IPS-18a (cell line): Measurements from ENCODE around the gene MYL11.
"Not testable (repeated sequence)": the region's sequence is repeated elsewhere in the genome, so short reads cannot be mapped to it uniquely, and the experiment has no call there.

Experiments
- H3K27ac ChIP-seq: one replicate; pipeline ENCODE4 v1.5.1; 2013; ENCODE audit warnings: low read length
- H3K27me3 ChIP-seq: one replicate; pipeline ENCODE4 v1.6.1; 2013; ENCODE audit warnings: mild to moderate bottlenecking, low read length; ENCODE audit not compliant: control insufficient read depth, insufficient read depth
- H3K36me3 ChIP-seq: one replicate; pipeline ENCODE4 v1.6.1; 2013; ENCODE audit warnings: low read depth, low read length; ENCODE audit not compliant: control insufficient read depth
- H3K4me1 ChIP-seq: one replicate; pipeline ENCODE4 v1.6.1; 2013; ENCODE audit warnings: low read depth, low read length; ENCODE audit not compliant: control insufficient read depth
- H3K4me3 ChIP-seq: one replicate; pipeline ENCODE4 v1.5.1; 2013; ENCODE audit warnings: low read length
- H3K9ac ChIP-seq: one replicate; pipeline ENCODE4 v1.6.1; 2013; ENCODE audit warnings: mild to moderate bottlenecking, low read length, moderate library complexity
- H3K9me3 ChIP-seq: one replicate; pipeline ENCODE4 v1.6.1; 2013; ENCODE audit warnings: low read depth, low read length; ENCODE audit not compliant: control insufficient read depth

The MYL11 gene

DNA sequence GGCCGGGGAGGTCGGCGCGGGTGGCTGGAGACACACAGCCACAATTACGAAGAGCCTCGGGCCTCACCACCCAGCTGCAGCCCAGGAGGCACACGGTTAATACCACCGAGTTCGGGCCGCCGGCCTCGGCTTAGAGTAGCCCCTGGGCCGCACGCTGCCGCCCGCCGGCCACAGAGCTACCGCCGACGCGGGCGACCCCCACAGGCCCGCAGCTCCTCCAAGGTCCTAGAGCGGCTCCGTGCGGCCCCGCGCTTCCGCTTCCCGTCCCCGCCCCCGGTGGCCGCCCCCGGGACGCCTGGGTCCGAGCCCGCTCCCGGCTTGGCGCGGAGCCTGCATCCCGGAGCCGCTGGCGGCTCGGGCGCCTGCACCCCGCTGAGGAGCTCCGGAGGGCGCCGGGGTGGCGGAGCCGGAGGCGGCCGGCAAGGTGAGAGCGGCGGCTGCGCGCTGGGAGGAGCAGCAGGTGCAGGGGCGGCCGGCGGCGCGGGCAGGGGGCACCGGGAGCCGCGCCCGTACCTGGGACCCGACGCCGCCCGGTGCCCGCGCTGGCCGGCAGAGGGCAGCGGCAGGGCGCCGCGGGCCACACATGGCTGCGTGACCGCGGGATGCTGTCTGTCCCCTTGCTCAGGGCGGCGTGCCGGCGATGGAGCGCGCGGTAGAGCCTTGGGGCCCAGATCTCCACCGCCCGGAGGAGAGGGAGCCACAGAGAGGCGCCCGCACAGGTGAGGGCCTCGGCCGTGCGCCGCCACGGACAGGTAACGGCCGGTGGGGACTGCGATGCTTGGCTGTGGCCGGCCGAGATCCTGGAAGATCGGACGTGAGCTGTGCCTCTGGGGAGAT is 20.8 kb downstream of the MYL11 start, which contains the start of gene ZNF48:
Gene ZNF48 (plus strand): TSS at position 266 of the 837 bp plus-strand sequence. CDS start 375 bp downstream, at position 641.
- Histone ChIP-seq H3K27ac (peak within 1 kb of the TSS; percentile 99), H3K36me3 (peaks cover 21% of the 10 kb centered on the region), H3K9ac (peak within 1 kb of the TSS; percentile 99), H3K9me3 (no peaks in the 10 kb centered on the region), H3K4me1 (peaks cover 12% of the 10 kb centered on the region), H3K27me3 (no peaks in the 10 kb centered on the region), H3K4me3 (peak within 1 kb of the TSS; percentile 90)

DNA sequence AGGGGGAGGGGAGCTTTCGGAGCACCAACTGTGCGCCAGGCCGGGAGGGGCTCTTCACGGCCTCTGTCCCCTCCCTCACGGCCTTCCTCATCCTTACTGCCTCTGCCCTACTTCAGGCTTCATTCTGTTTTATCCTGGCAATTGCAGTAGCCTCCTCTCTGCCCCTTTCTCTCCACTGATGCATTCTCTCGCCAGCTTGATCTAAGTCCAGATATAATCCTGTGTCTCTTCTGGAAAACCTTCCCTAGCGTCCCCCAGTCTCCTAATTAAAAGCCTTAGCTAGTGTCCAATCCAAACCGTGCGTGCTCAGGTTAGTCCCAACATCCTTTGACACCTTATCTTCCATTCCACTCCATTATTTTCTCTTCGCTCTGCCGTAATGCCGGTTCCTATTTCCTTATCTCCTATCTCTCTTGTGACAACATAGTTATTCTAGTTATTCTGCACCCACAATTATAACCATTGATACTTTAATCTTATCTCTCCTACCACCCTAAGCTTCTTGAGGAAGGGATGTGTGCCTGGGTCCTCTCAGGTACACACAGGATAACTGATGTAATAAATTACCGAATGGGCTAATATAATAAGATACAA is 21.5 kb downstream of the MYL11 start:
- peak overlapping the region; percentile 46 for H3K27ac ChIP-seq
- peak overlapping the region; percentile 99 for H3K9ac ChIP-seq
- peak overlapping the region; percentile 90 for H3K4me3 ChIP-seq
- peaks cover 21% of the 10 kb centered on the region for H3K36me3 ChIP-seq
- no peaks in the 10 kb centered on the region for H3K27me3 ChIP-seq
- H3K9me3 ChIP-seq = no peaks in the 10 kb centered on the region
- H3K4me1 ChIP-seq = peaks cover 12% of the 10 kb centered on the region

DNA sequence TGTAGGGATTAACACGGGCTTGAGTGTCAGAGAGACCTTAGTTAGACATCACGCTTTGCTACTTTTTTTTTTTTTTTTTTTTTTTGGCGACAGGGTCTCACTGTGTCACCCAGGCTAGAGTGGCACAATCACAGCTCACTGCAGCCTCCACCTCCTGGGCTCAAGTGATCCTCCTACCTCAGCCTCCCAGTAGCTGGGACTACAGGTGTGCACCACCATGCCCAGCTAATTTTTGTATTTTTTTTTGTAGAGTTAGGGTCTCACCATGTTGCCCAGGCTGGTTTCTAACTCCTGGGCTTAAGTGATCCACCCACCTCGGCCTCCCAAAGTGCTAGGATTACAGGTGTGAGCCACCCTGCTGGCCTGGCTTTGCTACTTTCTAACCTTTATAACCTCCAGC is 22.0 kb downstream of the MYL11 start:
- H3K9me3 ChIP-seq, H3K27me3 ChIP-seq, H3K27ac ChIP-seq: not testable (repeated sequence)
- H3K36me3 ChIP-seq = peaks cover 21% of the 10 kb centered on the region
- peak overlapping the region; percentile 90 for H3K4me3 ChIP-seq
- peak overlapping the region; percentile 99 for H3K9ac ChIP-seq
- peaks cover 12% of the 10 kb centered on the region for H3K4me1 ChIP-seq

DNA sequence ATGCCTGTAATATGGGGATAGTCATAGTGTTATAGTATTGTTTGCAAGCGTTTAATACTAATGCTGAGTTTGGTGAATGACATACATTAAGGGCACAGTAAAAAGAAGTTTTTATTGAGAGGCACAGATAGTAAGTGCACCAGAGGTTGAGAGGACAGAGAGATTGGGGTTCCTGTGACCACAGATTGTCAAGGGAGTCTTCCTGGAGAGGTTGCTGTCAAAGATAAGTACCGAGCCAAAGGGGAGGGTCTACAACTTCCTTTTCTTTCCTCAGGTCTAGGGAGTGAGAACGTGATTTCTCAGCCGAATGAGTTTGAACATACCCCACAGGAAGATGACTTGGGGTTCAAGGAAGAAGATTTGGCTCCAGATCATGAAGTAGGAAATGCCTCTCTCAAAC is 22.5 kb downstream of the MYL11 start:
- Histone ChIP-seq H3K4me3 (peak overlapping the region; percentile 90), H3K27ac (no peak overlapping the region), H3K9me3 (no peaks in the 10 kb centered on the region), H3K4me1 (peaks cover 12% of the 10 kb centered on the region), H3K36me3 (peaks cover 21% of the 10 kb centered on the region), H3K27me3 (no peaks in the 10 kb centered on the region), H3K9ac (peak overlapping the region; percentile 5)

DNA sequence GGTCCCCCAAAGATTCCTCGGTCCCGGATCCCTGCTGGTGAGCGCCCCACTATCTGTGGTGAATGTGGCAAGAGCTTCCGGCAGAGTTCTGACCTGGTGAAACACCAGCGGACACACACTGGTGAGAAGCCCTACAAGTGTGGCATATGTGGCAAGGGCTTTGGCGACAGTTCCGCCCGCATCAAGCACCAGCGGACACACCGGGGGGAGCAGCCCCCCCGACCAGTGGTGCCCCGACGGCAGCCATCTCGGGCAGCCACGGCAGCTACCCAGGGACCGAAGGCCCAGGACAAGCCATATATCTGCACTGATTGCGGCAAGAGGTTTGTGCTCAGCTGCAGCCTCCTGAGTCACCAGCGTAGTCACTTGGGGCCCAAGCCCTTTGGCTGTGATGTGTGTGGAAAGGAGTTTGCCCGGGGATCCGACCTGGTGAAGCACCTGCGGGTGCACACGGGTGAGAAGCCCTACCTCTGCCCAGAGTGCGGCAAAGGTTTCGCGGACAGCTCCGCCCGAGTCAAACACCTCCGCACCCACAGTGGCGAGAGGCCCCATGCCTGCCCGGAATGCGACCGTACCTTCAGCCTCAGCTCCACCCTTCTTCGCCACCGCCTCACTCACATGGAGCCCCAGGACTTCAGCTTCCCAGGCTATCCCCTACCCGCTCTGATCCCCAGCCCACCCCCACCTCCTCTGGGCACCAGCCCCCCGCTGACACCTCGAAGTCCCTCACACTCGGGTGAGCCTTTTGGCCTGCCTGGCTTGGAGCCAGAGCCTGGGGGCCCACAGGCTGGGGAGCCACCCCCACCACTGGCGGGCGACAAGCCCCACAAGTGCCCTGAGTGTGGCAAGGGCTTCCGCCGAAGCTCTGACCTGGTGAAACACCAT is 23.4 kb downstream of the MYL11 start:
- no peak overlapping the region for H3K27ac ChIP-seq
- no peaks in the 10 kb centered on the region for H3K9me3 ChIP-seq
- H3K4me1 ChIP-seq = peaks cover 12% of the 10 kb centered on the region
- no peak overlapping the region for H3K9ac ChIP-seq
- no peaks in the 10 kb centered on the region for H3K27me3 ChIP-seq
- peaks cover 21% of the 10 kb centered on the region for H3K36me3 ChIP-seq
- no peak overlapping the region for H3K4me3 ChIP-seq

DNA sequence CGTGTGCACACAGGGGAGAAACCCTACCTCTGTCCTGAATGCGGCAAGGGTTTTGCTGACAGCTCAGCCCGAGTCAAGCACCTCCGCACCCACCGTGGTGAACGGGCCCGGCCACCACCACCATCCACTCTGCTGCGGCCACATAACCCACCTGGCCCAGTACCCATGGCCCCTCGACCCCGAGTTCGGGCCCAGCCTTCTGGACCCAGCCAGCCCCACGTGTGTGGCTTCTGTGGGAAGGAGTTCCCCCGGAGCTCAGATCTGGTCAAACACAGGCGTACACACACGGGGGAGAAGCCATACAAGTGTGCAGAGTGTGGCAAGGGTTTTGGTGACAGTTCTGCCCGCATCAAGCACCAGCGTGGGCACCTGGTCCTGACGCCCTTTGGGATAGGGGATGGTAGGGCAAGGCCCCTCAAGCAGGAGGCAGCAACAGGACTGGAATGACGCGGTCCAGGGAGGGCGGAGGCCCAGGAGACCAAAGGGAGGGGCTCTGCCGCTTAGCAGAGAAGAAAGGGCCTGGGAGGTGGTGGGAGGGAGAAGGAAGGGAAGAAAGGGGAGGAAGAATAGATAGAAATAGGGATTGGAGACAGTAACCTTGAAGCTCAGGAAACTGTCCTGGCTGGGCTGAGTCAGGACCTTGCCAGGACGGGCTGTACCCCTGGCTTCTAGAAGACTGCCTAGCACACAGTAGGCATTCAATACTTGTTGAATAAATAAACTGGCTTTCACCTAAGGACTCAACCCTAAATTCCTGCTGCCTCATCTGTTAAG is 24.2 kb downstream of the MYL11 start:
- Histone ChIP-seq H3K9ac (no peak overlapping the region), H3K27ac (no peak overlapping the region), H3K9me3 (no peaks in the 10 kb centered on the region), H3K27me3 (no peaks in the 10 kb centered on the region), H3K4me1 (peaks cover 12% of the 10 kb centered on the region), H3K36me3 (peaks cover 21% of the 10 kb centered on the region), H3K4me3 (no peak overlapping the region)

DNA sequence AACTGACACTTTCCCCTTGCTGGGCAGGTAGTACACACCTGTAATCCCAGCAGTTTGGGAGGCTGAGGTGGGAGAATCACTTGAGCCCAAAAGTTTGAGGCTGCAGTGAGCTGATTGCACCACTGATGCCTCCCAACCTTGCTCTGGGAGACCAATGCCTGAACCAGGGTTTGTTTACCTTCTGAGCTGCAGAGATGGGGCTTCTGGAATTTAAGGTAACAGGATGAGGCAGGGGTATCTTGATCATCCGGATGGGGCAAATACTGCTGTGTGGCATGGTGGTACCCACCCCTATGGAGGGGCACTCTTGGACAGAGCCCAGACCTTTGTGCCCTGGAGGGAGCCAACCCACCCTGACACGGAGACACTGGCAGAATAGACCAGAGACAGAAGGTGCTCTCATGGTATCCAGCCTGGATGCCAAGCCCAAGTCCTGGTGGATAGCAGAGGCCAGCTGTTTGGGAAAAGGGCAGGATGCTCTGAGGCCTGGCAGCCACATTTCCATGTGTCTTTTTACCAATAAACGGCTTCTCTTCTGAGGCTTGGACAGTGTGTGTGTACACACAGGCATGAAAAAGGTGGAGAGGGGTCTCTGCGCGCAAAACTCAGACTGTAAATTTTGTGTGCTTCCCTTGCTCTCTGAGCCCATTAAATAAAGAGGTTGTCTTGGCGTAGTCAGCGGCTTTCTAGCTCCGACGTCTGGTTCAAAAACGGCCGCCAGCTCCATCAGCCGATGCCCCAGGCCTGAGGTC is 25.0 kb downstream of the MYL11 start:
- H3K36me3 ChIP-seq = peaks cover 21% of the 10 kb centered on the region
- H3K4me1 ChIP-seq = peaks cover 6% of the 10 kb centered on the region
- H3K4me3 ChIP-seq = peak overlapping the region; percentile 65
- H3K27me3 ChIP-seq = no peaks in the 10 kb centered on the region
- H3K9me3 ChIP-seq = no peaks in the 10 kb centered on the region
- H3K9ac ChIP-seq = peak overlapping the region; percentile 85
- peak overlapping the region; percentile 72 for H3K27ac ChIP-seq

DNA sequence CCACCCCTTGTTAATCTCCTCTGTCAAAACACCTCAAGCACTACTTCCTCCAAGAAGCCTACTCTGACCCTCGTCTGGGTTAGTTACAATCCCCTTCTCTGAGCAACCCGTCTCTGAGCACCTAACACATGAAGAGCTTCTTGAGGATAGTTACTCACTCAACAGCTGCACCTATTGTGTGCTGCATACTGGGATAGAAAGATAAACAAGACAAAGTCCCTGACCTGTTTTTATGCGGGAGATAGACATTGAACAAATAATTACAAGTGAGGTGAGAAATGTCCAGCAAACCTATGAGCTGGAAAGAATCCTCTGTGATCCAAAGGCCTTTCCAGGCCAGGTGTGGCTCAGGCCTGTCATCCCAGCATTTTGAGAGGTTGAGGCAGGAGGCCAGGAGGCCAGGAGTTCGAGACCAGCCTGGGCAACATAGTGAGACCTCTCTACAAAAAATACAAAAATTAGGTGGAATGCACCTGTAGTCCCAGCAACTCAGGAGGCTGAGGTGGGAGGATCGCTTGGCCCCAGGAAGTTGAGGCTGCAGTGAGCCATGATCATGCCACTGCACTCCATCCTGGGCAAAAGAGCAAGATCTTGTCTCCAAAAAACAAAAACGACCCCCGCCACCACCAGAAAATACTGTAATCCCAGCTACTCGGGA is 27.3 kb downstream of the MYL11 start:
- peaks cover 20% of the 10 kb centered on the region for H3K36me3 ChIP-seq
- H3K27ac ChIP-seq = no peak overlapping the region
- peaks cover 6% of the 10 kb centered on the region for H3K4me1 ChIP-seq
- no peak overlapping the region for H3K4me3 ChIP-seq
- H3K9me3 ChIP-seq = no peaks in the 10 kb centered on the region
- no peak overlapping the region for H3K9ac ChIP-seq
- no peaks in the 10 kb centered on the region for H3K27me3 ChIP-seq

DNA sequence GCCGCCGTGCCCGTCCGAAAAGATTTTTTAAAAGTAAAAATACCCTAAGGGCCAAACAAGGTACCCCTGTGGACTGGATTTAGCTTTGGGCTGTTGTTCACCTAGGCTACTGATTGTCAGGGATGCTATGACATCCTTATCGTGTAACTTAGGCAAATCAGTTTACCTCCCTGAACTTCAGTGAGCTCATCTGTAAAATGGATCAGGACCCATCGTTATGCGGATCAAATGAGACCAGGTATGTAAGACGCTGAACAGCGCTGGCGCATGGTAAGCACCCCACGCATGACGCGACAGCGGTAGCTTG is 32.1 kb downstream of the MYL11 start:
- H3K9ac ChIP-seq = peak overlapping the region; percentile 63
- H3K36me3 ChIP-seq = peaks cover 5% of the 10 kb centered on the region
- H3K9me3 ChIP-seq = no peaks in the 10 kb centered on the region
- peak overlapping the region; percentile 56 for H3K4me3 ChIP-seq
- no peaks in the 10 kb centered on the region for H3K27me3 ChIP-seq
- peaks cover 3% of the 10 kb centered on the region for H3K4me1 ChIP-seq
- H3K27ac ChIP-seq = peak overlapping the region; percentile 3

DNA sequence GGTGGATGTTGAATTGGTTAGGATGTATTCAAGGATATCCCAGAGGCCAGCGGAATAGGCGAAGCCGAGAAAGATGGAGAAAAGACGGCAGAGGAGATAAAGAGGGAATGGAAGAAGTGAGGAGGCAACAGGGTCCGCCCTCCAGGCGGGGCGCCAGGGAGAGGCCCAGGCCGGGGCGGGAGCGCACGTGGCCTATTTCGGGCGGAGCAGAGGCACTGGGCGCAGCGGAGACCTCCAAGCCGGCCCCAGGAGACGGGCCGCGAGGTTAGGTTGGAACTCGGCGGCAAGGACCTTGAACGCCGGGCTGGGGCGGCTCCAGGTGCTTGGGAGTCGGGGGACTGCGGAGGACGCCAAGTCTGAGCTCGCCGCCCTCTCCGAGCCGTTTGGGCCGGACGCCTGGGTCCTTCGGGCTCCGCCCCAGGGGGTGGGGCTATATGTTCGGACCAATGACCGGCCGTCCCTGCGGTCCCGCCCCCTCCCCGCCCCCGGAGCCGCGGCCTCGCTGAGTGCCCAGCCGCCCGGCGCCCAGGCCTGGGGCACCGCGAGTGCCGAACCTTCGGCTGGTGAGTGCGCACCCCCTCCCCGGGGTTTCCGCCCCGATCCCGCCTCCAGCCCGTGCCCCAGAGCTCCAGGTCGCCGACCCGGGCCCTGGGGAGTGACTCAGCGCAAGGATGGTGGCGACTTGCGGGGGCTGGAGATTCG is 32.7 kb downstream of the MYL11 start, which contains the start of gene ZNF771:
Gene ZNF771 (plus strand): TSS at position 505 of the 702 bp plus-strand sequence. CDS start 448 bp downstream, outside the sequence.
- Histone ChIP-seq H3K27ac (peak within 1 kb of the TSS; percentile 3), H3K4me3 (peak within 1 kb of the TSS; percentile 56), H3K4me1 (peaks cover 3% of the 10 kb centered on the region)

More for the DNA sequence above, 32.7 kb downstream of the MYL11 start, which contains the start of gene ZNF771:
- no peaks in the 10 kb centered on the region for H3K27me3 ChIP-seq
- no peaks in the 10 kb centered on the region for H3K9me3 ChIP-seq
- peaks cover 5% of the 10 kb centered on the region for H3K36me3 ChIP-seq
- peak within 1 kb of the TSS; percentile 63 for H3K9ac ChIP-seq
